Ovary (tissue), 3 donors: ENCODE measurements around the gene RGP1.

ENCODE experiments used
- CTCF ChIP-seq, 3 donors: fragments of 450-650 bp in 2 of 3; fragments of 200-600 bp in 1 of 3; IDR thresholded peaks; one replicate each; pipeline versions ENCODE4 v1.5.1 to v1.8.0; 2016 to 2022; ENCODE audit warnings: antibody characterized with exemption in 3 of 3, mild to moderate bottlenecking in 1 of 3
- EP300 ChIP-seq: sonication (generic); formaldehyde crosslinking; IDR thresholded peaks from one replicate; pipeline ENCODE4 v1.6.1; 2017; ENCODE audit warnings: antibody characterized with exemption
- POLR2A ChIP-seq: fragments of 450-650 bp; IDR thresholded peaks from one replicate; pipeline ENCODE4 v1.6.1; 2017; ENCODE audit warnings: antibody characterized with exemption, mild to moderate bottlenecking, moderate library complexity
- donor health status: DM: no; HTN: no; CAD: no.

DNA sequence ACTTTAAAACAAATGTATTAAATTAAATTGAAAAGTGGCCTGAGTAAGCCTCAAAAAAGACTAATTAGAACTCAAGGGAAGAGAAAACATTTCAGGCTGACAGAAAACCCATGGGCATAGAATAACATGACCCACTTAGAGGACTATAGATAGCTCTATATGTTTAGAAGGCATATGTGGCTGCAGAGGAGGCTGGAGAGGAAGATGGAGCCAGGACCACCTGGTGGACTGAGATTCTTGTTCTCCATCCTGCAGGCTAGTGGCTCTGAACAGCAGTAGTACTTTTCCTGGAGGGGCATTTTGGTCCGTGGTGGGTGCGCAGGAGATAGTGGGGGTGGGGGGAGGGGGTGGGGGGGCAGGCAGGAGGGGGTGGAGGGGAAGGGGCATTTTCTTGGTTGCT is 32.0 kb downstream of the RGP1 start:
- TF ChIP-seq CTCF (IDR thresholded peaks at IDR 0.05): no peak
- no peak for TF ChIP-seq POLR2A
- no peak for TF ChIP-seq EP300
